ENCODE results near the gene PRELID1.

The PRELID1 gene

GRCh38 chr5:177316005-177316404 is 12.4 kb downstream of the PRELID1 start:
- no peak overlapping the region for H3K27ac ChIP-seq (ENCODE audit: low read length)
- no peaks in the 10 kb centered on the region for H3K36me3 ChIP-seq (replicated peaks; ENCODE audit: insufficient read depth, low read length)
- H3F3A ChIP-seq (ENCODE audit: insufficient read depth, low read length), result peaks cover 19% of the 10 kb centered on the region
- no peaks in the 10 kb centered on the region for H3K9me2 ChIP-seq (replicated peaks; ENCODE audit: insufficient read depth, low read length)
- H3K79me2 ChIP-seq (ENCODE audit: low read length), result peaks cover 7% of the 10 kb centered on the region
- no peaks in the 10 kb centered on the region for H3K27me3 ChIP-seq (replicated peaks; ENCODE audit: insufficient read depth, low read length)
- H3K9ac ChIP-seq (ENCODE audit: low read length), result no peak overlapping the region
- no peaks in the 10 kb centered on the region for H4K20me1 ChIP-seq (ENCODE audit: insufficient read depth, low read length)
- H3K9me3 ChIP-seq (replicated peaks; ENCODE audit: insufficient read depth, low read length), result no peaks in the 10 kb centered on the region
- no peak overlapping the region for H2AFZ ChIP-seq (ENCODE audit: low read length)
- H3K4me3 ChIP-seq (ENCODE audit: low read length), result no peak overlapping the region
- H3K4me2 ChIP-seq (ENCODE audit: low read depth, low read length), result no peak overlapping the region
- no peak for TF ChIP-seq EZH2 (optimal IDR thresholded peaks at IDR 0.05; ENCODE audit: low read depth, low read length)
- TF ChIP-seq CTCF (IDR thresholded peaks at IDR 0.05; ENCODE audit: low read length), result no peak
- no peak for TF ChIP-seq EZH2phosphoT487 (IDR thresholded peaks at IDR 0.05; ENCODE audit: low read length)
- H3K4me1 ChIP-seq (ENCODE audit: low read length), result no peaks in the 10 kb centered on the region
- no peak for DNase-seq

DNA sequence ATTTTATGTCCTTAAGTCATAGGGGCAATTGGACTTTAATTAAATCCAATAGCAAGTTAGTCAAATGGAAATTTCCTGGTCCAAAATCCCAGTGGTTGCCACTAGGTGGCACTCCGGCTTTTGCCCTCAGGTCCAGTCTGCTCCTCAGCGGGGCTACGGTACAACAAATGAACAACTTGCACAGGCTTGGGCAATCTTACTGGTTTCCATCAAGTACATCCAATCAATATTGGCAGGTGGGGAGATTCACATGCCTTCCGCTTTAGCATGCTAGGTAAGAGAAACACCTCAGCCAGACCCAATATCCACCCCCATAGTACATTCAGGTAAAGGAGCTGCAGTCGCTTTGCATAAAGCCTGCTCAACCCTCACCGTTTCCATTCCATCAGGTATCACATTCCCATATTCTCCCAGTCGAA is 14.4 kb downstream of the PRELID1 start:
- Histone ChIP-seq H3K9me3 (replicated peaks; ENCODE audit: insufficient read depth, low read length) (no peaks in the 10 kb centered on the region), H2AFZ (ENCODE audit: low read length) (no peak overlapping the region), H4K20me1 (ENCODE audit: insufficient read depth, low read length) (no peaks in the 10 kb centered on the region), H3K27ac (ENCODE audit: low read length) (no peak overlapping the region), H3F3A (ENCODE audit: insufficient read depth, low read length) (peaks cover 5% of the 10 kb centered on the region; the same call in 1 of the 2 replicates), H3K36me3 (replicated peaks; ENCODE audit: insufficient read depth, low read length) (no peaks in the 10 kb centered on the region), H3K4me2 (ENCODE audit: low read depth, low read length) (no peak overlapping the region), H3K79me2 (ENCODE audit: low read length) (no peaks in the 10 kb centered on the region), H3K4me3 (ENCODE audit: low read length) (no peak overlapping the region), H3K4me1 (ENCODE audit: low read length) (no peaks in the 10 kb centered on the region), H3K9me2 (replicated peaks; ENCODE audit: insufficient read depth, low read length) (no peaks in the 10 kb centered on the region), H3K27me3 (replicated peaks; ENCODE audit: insufficient read depth, low read length) (no peaks in the 10 kb centered on the region), H3K9ac (ENCODE audit: low read length) (no peak overlapping the region)
- peak; percentile 77 for DNase-seq
- TF ChIP-seq CTCF (IDR thresholded peaks at IDR 0.05; ENCODE audit: low read length) (peak; percentile 96), EZH2phosphoT487 (IDR thresholded peaks at IDR 0.05; ENCODE audit: low read length) (no peak), EZH2 (optimal IDR thresholded peaks at IDR 0.05; ENCODE audit: low read depth, low read length) (no peak)

DNA sequence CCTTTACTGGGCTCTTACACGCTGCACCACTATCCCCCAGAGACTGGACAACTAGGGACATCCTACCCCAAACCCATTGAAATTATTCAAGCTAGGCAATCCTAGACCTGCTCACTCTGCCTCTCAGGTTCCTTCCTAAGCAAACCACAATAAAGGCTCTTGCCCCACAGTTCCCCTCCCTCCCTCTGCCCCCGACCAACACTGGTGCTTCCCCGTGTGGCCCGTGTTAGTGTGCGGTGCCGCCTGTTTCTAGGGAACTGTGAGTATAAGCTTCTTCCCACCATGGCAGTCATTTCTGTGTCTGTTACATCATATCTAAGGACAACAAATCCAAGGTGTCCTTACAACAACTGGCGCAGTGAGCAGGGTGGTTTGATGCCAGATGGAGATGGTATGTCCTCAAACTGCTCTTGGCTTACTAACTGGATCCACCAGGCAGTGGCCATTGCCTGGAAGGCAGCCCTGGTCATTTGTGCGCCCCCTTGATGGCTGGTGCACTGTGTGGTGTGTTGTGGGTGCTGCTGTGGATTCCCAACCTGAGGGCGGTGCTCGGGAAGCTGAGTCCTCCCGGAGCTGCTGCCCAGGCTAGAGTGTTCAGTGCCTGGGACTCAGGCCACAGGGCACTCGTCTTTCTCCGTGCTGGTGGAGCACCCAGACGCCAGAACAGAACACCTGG is 16.5 kb downstream of the PRELID1 start:
- H3K79me2 ChIP-seq (ENCODE audit: low read length), result no peaks in the 10 kb centered on the region

More for the DNA sequence above, 16.5 kb downstream of the PRELID1 start:
- H3K9me3 ChIP-seq (replicated peaks; ENCODE audit: insufficient read depth, low read length), result no peaks in the 10 kb centered on the region
- no peak overlapping the region for H2AFZ ChIP-seq (ENCODE audit: low read length)
- no peak overlapping the region for H3K27ac ChIP-seq (ENCODE audit: low read length)
- H4K20me1 ChIP-seq (ENCODE audit: insufficient read depth, low read length), result no peaks in the 10 kb centered on the region
- H3K4me3 ChIP-seq (ENCODE audit: low read length), result no peak overlapping the region
- no peaks in the 10 kb centered on the region for H3K36me3 ChIP-seq (replicated peaks; ENCODE audit: insufficient read depth, low read length)
- H3F3A ChIP-seq (ENCODE audit: insufficient read depth, low read length), result 0 out of 2 replicates have a peak, but pooled peaks cover 4% of the 10 kb centered on the region
- no peak for DNase-seq
- no peaks in the 10 kb centered on the region for H3K27me3 ChIP-seq (replicated peaks; ENCODE audit: insufficient read depth, low read length)
- H3K4me2 ChIP-seq (ENCODE audit: low read depth, low read length), result no peak overlapping the region
- TF ChIP-seq EZH2 (optimal IDR thresholded peaks at IDR 0.05; ENCODE audit: low read depth, low read length) (no peak), CTCF (IDR thresholded peaks at IDR 0.05; ENCODE audit: low read length) (no peak), EZH2phosphoT487 (IDR thresholded peaks at IDR 0.05; ENCODE audit: low read length) (no peak)
- no peaks in the 10 kb centered on the region for H3K4me1 ChIP-seq (ENCODE audit: low read length)
- H3K9ac ChIP-seq (ENCODE audit: low read length), result no peak overlapping the region
- no peaks in the 10 kb centered on the region for H3K9me2 ChIP-seq (replicated peaks; ENCODE audit: insufficient read depth, low read length)

Data from MM.1S (cell line).